SK-N-SH treated with all-trans-retinoic acid at 6 μM for 48 hours (cell line): ENCODE measurements around the gene GRIK1.

Source experiments
- ARNTL ChIP-seq: fragments of 450-650 bp; formaldehyde crosslinking; IDR thresholded peaks from 2 replicates; pipeline ENCODE4 v1.5.0; 2020; ENCODE audit warnings: low read depth, mild to moderate bottlenecking, moderate library complexity, borderline replicate concordance
- CSDC2 ChIP-seq: fragments of 250-450 bp; sonication (Bioruptor Pico); IDR thresholded peaks from 2 replicates; pipeline ENCODE4 v1.5.0; 2020; ENCODE audit warnings: mild to moderate bottlenecking, moderate library complexity
- OSR1 ChIP-seq: fragments of 250-450 bp; sonication (Bioruptor Pico); IDR thresholded peaks from 2 replicates; pipeline ENCODE4 v1.8.0; 2022; ENCODE audit warnings: moderate library complexity, mild to moderate bottlenecking, inconsistent platforms
- SNAI2 ChIP-seq: fragments of 250-450 bp; sonication (Bioruptor Pico); IDR thresholded peaks from 2 replicates; pipeline ENCODE4 v1.5.0; 2020; ENCODE audit warnings: mild to moderate bottlenecking, moderate library complexity
- ZFP3 ChIP-seq: fragments of 250-450 bp; sonication (Bioruptor Pico); IDR thresholded peaks from 2 replicates; pipeline ENCODE4 v1.5.0; 2020; ENCODE audit warnings: mild to moderate bottlenecking, moderate library complexity
- ZNF8 ChIP-seq: fragments of 450-650 bp; formaldehyde crosslinking; IDR thresholded peaks from 2 replicates; pipeline ENCODE4 v1.5.0; 2020; ENCODE audit warnings: mild to moderate bottlenecking, moderate library complexity
- TF ChIP-seq, protein P1 (sequence below): fragments of 250-450 bp; sonication (Bioruptor Pico); IDR thresholded peaks from 2 replicates; pipeline ENCODE4 v1.5.0; 2020; ENCODE audit warnings: mild to moderate bottlenecking, moderate library complexity
- TF ChIP-seq, protein P2 (sequence below): fragments of 250-450 bp; sonication (Bioruptor Pico); IDR thresholded peaks from 2 replicates; pipeline ENCODE4 v1.8.0; 2020; ENCODE audit warnings: mild to moderate bottlenecking, moderate library complexity, borderline replicate concordance

DNA sequence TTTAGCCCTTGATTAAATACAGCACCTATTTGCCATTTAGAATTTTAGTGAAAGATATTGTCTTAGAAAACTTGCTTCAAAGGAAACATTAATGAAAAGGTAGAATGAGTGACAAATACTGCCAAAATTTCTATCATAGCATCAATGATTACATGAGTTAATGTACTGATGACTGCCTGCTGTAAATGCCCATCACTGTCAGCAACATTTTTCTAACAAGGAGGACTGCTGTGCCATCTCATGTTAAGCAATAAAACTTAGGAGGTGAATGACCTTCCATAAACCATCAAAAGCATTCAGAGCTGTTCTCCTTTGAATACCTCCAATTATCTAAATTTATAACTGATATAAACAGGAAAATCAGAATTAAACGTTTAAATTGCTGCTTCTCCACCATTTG lies 54.3 kb downstream of the GRIK1 start:
- TF ChIP-seq SNAI2 (CRISPR knock-in tag) (no peak), OSR1 (CRISPR knock-in tag) (no peak), CSDC2 (CRISPR knock-in tag) (no peak), ZFP3 (CRISPR knock-in tag) (no peak), ARNTL (CRISPR knock-in tag) (no peak), ZNF8 (CRISPR knock-in tag) (no peak)
- TF ChIP-seq, protein P1, sequence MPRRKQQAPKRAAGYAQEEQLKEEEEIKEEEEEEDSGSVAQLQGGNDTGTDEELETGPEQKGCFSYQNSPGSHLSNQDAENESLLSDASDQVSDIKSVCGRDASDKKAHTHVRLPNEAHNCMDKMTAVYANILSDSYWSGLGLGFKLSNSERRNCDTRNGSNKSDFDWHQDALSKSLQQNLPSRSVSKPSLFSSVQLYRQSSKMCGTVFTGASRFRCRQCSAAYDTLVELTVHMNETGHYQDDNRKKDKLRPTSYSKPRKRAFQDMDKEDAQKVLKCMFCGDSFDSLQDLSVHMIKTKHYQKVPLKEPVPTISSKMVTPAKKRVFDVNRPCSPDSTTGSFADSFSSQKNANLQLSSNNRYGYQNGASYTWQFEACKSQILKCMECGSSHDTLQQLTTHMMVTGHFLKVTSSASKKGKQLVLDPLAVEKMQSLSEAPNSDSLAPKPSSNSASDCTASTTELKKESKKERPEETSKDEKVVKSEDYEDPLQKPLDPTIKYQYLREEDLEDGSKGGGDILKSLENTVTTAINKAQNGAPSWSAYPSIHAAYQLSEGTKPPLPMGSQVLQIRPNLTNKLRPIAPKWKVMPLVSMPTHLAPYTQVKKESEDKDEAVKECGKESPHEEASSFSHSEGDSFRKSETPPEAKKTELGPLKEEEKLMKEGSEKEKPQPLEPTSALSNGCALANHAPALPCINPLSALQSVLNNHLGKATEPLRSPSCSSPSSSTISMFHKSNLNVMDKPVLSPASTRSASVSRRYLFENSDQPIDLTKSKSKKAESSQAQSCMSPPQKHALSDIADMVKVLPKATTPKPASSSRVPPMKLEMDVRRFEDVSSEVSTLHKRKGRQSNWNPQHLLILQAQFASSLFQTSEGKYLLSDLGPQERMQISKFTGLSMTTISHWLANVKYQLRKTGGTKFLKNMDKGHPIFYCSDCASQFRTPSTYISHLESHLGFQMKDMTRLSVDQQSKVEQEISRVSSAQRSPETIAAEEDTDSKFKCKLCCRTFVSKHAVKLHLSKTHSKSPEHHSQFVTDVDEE (CRISPR knock-in tag), result no peak
- TF ChIP-seq, protein P2, sequence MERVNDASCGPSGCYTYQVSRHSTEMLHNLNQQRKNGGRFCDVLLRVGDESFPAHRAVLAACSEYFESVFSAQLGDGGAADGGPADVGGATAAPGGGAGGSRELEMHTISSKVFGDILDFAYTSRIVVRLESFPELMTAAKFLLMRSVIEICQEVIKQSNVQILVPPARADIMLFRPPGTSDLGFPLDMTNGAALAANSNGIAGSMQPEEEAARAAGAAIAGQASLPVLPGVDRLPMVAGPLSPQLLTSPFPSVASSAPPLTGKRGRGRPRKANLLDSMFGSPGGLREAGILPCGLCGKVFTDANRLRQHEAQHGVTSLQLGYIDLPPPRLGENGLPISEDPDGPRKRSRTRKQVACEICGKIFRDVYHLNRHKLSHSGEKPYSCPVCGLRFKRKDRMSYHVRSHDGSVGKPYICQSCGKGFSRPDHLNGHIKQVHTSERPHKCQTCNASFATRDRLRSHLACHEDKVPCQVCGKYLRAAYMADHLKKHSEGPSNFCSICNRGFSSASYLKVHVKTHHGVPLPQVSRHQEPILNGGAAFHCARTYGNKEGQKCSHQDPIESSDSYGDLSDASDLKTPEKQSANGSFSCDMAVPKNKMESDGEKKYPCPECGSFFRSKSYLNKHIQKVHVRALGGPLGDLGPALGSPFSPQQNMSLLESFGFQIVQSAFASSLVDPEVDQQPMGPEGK (CRISPR knock-in tag), result no peak
